ENCODE results near the gene AANAT. TPM values are rescaled to one million over a fixed set of nuclear protein-coding genes. Genes with fewer than 3 reads are reported as not detected.

The AANAT gene
- polyA plus RNA-seq, 2 of the 4 experiments (the other 2 are of a cell fraction): 0.08 TPM; not detected in 1

DNA sequence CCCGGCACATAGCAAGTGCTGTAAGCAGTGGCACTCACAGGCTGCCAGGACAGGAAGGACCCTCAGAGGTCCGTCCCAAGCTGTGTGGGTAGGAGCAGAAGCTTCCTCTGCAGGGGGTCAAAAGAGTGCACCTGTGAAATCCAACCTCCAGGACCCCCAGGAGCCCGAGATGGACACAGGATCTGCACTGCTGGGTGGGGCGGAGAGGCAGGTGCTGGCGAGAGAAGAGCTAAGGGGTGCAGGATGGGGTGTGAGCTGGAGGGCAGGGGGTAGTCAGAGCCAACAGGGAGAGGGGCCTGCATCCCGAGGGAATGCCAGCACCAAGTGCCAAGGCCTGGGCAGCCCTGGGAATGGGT, 650 bp upstream of the AANAT start:
- Histone ChIP-seq H3K4me2 (no peak overlapping the region), H3K27ac (no peak overlapping the region), H3K4me1 (no peaks in the 10 kb centered on the region), H3K9me3 (no peaks in the 10 kb centered on the region), H3K4me3 (no peak overlapping the region)
- POLR2A ChIA-PET: no interaction called here
- FAIRE-seq (no peak), DNase-seq (ENCODE audit: low read depth in 1 of 2, low spot score in 1 of 2) (no peak), ATAC-seq (no peak)
- CTCF ChIA-PET: interaction anchor here (0.5 to 64.5 kb wide), 17 partner anchors 4 to 945 kb away, joined by 3 to 1994 read pairs (median 4); partner anchors contain the start of genes AANAT, RHBDF2 and UBE2O
- no peak for TF ChIP-seq USF2 (IDR thresholded peaks at IDR 0.05)
- TF ChIP-seq, protein P1, sequence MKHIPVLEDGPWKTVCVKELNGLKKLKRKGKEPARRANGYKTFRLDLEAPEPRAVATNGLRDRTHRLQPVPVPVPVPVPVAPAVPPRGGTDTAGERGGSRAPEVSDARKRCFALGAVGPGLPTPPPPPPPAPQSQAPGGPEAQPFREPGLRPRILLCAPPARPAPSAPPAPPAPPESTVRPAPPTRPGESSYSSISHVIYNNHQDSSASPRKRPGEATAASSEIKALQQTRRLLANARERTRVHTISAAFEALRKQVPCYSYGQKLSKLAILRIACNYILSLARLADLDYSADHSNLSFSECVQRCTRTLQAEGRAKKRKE (CRISPR knock-in tag; IDR thresholded peaks at IDR 0.05; ENCODE audit: low read depth): no peak
- no peak for TF ChIP-seq KDM5A (IDR thresholded peaks at IDR 0.05)
- no peak for TF ChIP-seq FOSB (CRISPR knock-in tag; IDR thresholded peaks at IDR 0.05)
- TF ChIP-seq ZC3H11A (IDR thresholded peaks at IDR 0.05): no peak
- TF ChIP-seq REST (IDR thresholded peaks at IDR 0.05): no peak
- TF ChIP-seq BHLHE40 (IDR thresholded peaks at IDR 0.05; ENCODE audit: low read depth, low read length): no peak
- no peak for TF ChIP-seq ZFP36 (IDR thresholded peaks at IDR 0.05; ENCODE audit: borderline replicate concordance, partially characterized antibody)
- no peak for TF ChIP-seq PHF8 (IDR thresholded peaks at IDR 0.05; ENCODE audit: borderline replicate concordance, low read depth)
- no peak for TF ChIP-seq RAD21 (conservative IDR thresholded peaks at IDR 0.05 in 1 of 2, IDR thresholded peaks at IDR 0.05 in 1 of 2)
- no peak for TF ChIP-seq RCOR1 (IDR thresholded peaks at IDR 0.05; ENCODE audit: low read depth, low read length)
- TF ChIP-seq, protein P2, sequence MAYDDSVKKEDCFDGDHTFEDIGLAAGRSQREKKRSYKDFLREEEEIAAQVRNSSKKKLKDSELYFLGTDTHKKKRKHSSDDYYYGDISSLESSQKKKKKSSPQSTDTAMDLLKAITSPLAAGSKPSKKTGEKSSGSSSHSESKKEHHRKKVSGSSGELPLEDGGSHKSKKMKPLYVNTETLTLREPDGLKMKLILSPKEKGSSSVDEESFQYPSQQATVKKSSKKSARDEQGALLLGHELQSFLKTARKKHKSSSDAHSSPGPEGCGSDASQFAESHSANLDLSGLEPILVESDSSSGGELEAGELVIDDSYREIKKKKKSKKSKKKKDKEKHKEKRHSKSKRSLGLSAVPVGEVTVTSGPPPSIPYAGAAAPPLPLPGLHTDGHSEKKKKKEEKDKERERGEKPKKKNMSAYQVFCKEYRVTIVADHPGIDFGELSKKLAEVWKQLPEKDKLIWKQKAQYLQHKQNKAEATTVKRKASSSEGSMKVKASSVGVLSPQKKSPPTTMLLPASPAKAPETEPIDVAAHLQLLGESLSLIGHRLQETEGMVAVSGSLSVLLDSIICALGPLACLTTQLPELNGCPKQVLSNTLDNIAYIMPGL (CRISPR knock-in tag; IDR thresholded peaks at IDR 0.05; ENCODE audit: borderline replicate concordance): no peak
- TF ChIP-seq MAX (IDR thresholded peaks at IDR 0.05): no peak
- 80% methylated on average over 6 of the region's 6 CpGs for WGBS (ENCODE audit: missing lambda C conversion rate)

GRCh38 chr17:76467809-76468633, 618 bp downstream of the AANAT start:
- Histone ChIP-seq H3K27ac (no peak overlapping the region), H3K4me1 (no peaks in the 10 kb centered on the region), H3K4me3 (no peak overlapping the region), H3K9me3 (no peaks in the 10 kb centered on the region), H3K4me2 (no peak overlapping the region)
- 72% methylated on average over 8 of the region's 8 CpGs for WGBS (ENCODE audit: missing lambda C conversion rate)
- ATAC-seq (no peak), DNase-seq (ENCODE audit: low read depth in 1 of 2, low spot score in 1 of 2) (no peak), FAIRE-seq (no peak)
- CTCF ChIA-PET: interaction anchor here (0.5 to 64.5 kb wide), 14 partner anchors 5 to 1935 kb away, joined by 3 to 1994 read pairs (median 4); partner anchors contain the start of genes AANAT, RHBDF2 and UBE2O
- POLR2A ChIA-PET: no interaction called here
- TF ChIP-seq, protein P1 (CRISPR knock-in tag; IDR thresholded peaks at IDR 0.05; ENCODE audit: low read depth): no peak
- TF ChIP-seq, protein P3, sequence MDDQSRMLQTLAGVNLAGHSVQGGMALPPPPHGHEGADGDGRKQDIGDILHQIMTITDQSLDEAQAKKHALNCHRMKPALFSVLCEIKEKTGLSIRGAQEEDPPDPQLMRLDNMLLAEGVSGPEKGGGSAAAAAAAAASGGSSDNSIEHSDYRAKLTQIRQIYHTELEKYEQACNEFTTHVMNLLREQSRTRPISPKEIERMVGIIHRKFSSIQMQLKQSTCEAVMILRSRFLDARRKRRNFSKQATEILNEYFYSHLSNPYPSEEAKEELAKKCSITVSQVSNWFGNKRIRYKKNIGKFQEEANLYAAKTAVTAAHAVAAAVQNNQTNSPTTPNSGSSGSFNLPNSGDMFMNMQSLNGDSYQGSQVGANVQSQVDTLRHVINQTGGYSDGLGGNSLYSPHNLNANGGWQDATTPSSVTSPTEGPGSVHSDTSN (IDR thresholded peaks at IDR 0.05): no peak
- TF ChIP-seq TFCP2L1 (CRISPR knock-in tag; IDR thresholded peaks at IDR 0.05): no peak
- TF ChIP-seq E2F6 (IDR thresholded peaks at IDR 0.05; ENCODE audit: borderline replicate concordance, low read depth): no peak
- no peak for TF ChIP-seq RARB (CRISPR knock-in tag; IDR thresholded peaks at IDR 0.05)
- TF ChIP-seq CBX8 (IDR thresholded peaks at IDR 0.05): no peak
- TF ChIP-seq GATA3 (IDR thresholded peaks at IDR 0.05; ENCODE audit: borderline replicate concordance): no peak
- TF ChIP-seq POLR2A (IDR thresholded peaks at IDR 0.05; ENCODE audit: low read length): no peak
- TF ChIP-seq KDM1A (IDR thresholded peaks at IDR 0.05; ENCODE audit: low read depth): no peak
- no peak for TF ChIP-seq USF2 (IDR thresholded peaks at IDR 0.05)
- no peak for TF ChIP-seq PHF8 (IDR thresholded peaks at IDR 0.05; ENCODE audit: borderline replicate concordance, low read depth)
